Gastroesophageal sphincter (tissue), 3 donors: ENCODE data around the gene PHACTR1.

Source experiments
- CTCF ChIP-seq, 4 experiments: fragments of 200-600 bp in 2 of 4; fragments of 450-650 bp in 2 of 4; sonication (generic) in 1 of 4; IDR thresholded peaks; one replicate each; pipeline ENCODE4 v1.5.1; 2017 to 2019; ENCODE audit warnings: antibody characterized with exemption in 4 of 4, mild to moderate bottlenecking in 2 of 4, moderate library complexity in 2 of 4
- POLR2A ChIP-seq, 2 donors: fragments of 450-650 bp; IDR thresholded peaks; one replicate each; pipeline ENCODE4 v1.6.1; 2017; ENCODE audit warnings: antibody characterized with exemption in 2 of 2, mild to moderate bottlenecking in 2 of 2, moderate library complexity in 1 of 2

GRCh38 chr6:12861603-12862002 lies 145.0 kb downstream of the PHACTR1 start:
- TF ChIP-seq CTCF (IDR thresholded peaks at IDR 0.05) (no peak), POLR2A (IDR thresholded peaks at IDR 0.05) (no peak)
